GM12872 (cell line): ENCODE results near the gene SLC25A42.

Experiments
- TF ChIP-seq, protein P1 (sequence below): IDR thresholded peaks from 3 replicates; pipeline ENCODE4 v1.5.1; 2011; ENCODE audit warnings: low read depth, mild to moderate bottlenecking, low read length, moderate library complexity; ENCODE audit not compliant: insufficient read depth

SLC25A42 gene

DNA sequence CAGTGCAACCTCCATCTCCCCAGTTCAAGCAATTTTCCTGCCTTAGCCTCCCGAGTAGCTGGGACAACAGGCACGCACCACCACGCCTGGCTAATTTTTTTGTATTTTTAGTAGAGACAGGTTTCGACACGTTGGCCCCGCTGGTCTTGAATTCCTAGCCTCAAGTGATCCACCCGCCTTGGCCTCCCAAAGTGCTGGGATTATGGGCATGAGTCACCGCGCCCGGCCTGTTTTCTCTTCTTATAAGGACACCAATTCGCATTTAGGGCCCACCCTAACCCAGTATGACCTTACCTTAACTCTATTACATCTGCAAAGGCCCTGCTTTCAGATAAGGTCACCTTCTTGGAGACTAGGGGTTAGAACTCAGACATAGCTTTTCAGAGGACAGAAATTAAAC lies 39.4 kb downstream of the SLC25A42 start:
- TF ChIP-seq, protein P1, sequence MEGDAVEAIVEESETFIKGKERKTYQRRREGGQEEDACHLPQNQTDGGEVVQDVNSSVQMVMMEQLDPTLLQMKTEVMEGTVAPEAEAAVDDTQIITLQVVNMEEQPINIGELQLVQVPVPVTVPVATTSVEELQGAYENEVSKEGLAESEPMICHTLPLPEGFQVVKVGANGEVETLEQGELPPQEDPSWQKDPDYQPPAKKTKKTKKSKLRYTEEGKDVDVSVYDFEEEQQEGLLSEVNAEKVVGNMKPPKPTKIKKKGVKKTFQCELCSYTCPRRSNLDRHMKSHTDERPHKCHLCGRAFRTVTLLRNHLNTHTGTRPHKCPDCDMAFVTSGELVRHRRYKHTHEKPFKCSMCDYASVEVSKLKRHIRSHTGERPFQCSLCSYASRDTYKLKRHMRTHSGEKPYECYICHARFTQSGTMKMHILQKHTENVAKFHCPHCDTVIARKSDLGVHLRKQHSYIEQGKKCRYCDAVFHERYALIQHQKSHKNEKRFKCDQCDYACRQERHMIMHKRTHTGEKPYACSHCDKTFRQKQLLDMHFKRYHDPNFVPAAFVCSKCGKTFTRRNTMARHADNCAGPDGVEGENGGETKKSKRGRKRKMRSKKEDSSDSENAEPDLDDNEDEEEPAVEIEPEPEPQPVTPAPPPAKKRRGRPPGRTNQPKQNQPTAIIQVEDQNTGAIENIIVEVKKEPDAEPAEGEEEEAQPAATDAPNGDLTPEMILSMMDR, result no peak

DNA sequence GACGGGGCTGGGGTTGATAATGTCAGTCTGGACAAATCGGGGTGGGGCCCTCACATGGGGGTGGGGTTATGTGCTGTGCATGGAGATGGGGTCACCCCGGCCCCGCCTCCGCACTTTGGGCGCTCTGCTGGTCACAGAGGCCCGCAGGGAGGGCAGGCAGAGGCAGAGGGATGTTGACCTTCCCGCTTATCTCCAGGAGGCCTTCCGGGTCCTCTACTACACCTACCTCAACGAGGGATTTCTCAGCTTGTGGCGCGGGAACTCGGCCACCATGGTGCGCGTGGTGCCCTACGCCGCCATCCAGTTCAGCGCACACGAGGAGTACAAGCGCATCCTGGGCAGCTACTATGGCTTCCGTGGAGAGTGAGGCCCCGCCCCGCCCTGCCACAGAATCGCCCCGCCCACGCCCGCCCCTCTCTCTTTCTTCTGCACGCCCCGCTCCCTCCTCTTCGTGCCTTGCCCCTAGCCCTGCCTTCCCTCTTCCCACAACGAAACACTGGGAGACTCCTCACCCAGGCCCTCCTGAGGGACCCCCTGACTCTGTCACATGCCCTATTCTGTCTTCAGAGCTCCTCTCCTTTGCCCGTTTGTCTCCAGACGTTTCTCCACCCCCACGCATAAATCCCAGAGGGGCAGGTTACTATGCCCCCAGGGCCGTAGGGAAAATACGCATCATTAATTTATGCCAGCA lies 41.7 kb downstream of the SLC25A42 start:
- TF ChIP-seq, protein P1, result no peak

DNA sequence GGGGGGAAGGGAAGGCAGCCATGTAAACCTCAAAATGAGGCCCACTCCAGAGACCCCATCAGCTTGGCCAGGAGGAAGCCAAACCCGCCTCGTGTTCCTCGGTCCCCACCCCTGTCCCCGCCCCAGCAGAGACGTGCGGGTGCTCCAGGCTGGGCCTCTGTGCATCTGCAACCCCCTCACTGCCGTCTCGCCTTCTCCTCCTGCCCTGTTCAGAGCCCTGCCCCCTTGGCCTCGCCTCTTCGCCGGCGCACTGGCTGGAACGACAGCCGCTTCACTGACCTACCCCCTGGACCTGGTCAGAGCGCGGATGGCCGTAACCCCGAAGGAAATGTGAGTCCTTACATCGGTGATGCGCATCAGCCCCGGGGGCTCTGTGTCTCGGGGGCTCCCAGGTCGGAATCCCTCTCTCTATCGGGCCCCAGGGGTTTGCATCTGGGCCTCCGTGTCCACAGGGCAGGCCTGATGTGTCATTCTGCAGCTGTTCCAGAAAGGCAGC lies 42.3 kb downstream of the SLC25A42 start:
- TF ChIP-seq, protein P1, result no peak

DNA sequence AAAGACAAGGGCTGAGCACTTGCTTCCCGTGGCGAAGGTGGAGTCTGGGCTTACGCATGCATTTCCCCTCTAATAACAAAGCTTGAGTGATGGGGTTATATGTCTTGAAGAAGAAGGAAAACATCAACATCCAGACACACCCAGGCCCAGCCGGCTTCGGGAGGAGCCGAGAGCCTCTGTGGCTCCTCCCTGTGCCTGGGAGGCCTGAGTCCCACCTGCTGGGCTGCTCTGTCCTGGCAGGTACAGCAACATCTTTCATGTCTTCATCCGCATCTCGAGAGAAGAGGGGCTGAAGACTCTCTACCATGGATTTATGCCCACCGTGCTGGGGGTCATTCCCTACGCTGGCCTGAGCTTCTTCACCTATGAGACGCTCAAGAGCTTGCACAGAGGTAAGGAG lies 43.9 kb downstream of the SLC25A42 start:
- TF ChIP-seq, protein P1, result no peak

DNA sequence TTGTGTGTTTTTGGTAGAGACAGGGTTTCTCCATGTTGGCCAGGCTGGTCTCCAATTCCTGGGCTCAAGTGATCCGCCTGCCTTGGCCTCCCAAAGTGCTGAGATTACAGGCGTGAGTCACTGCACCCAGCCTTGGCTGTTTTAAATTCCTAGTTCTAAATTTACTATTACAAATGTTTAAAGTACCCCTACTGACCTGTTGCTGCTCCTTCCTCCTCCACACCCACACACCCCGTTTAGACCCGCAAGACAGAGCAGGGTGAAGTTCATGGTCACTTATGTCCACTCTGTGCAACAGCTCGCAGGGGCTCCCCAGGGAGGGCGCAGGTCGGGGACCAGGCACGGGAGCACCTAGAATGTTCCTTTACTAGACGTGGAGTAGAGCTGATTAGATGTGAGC lies 45.8 kb downstream of the SLC25A42 start:
- TF ChIP-seq, protein P1, result no peak

DNA sequence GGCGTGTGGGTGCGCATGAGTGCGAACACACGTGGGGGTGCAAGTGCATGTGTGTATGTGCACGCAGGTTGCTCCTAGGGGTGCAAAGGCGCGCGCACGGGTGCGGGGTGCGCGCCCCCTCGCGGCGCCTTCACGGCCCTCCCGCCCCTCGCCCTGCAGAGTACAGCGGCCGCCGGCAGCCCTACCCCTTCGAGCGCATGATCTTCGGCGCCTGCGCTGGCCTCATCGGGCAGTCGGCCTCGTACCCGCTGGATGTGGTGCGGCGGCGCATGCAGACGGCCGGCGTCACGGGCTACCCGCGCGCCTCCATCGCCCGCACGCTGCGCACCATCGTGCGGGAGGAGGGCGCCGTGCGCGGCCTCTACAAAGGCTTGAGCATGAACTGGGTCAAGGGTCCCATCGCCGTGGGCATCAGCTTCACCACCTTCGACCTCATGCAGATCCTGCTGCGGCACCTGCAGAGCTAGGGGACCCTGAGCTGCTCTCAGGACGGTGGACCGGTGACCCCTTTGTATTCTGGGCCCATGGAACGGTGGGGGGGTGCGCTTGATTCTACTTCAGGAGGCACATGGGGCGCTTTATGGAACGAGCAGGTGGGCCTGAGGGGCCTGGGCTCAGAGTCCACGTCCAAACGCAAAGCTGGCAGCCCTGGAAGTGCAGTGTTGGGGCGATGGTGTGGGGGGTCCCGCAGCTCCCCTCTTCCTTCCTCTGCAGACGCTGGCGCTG lies 46.8 kb downstream of the SLC25A42 start:
- TF ChIP-seq, protein P1, result peak; percentile 47

DNA sequence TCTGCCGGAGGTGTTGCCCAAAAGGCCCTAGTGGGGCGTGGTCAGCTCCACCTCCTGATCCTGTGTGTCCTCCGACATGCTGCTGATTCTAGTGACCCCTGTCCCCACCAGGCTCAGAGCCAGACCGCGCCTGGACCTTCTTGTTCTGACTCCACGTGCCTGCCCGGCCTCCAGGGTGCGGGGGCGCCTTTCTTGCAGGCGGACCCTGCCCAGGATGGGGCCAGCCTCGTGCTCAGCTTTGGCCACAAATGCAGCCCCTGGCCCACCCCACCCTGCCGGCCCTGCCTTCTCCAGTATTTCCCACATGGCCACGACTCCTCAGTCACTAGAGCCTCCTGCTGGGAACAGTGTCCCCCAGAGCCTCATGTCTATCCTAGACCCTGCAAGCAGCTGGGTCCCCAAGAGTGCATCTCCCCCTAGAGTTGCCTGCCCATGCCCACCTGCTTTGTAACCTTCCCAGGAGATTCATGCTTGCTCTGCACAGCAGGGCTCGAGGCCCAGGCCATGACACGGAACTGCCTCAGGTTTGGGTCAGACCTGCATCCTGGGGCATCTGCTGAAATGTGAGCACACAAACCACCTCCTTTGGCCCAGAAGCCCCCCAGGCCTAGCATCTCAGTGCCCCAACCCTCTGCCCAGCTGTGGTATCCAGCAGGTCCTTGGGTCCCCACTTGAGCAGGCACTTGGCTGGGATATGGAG lies 47.5 kb downstream of the SLC25A42 start:
- TF ChIP-seq, protein P1, result no peak
